OCI-LY7 (cell line): ENCODE data around the gene SMKR1. TPM values are rescaled to one million over a fixed set of nuclear protein-coding genes. Genes with fewer than 3 reads are reported as not detected.

Experiments
- BruUV-seq: library from RNA; stranded (reverse); fragments of 400-500 nt; replicated peaks from 2 replicates; lab custom pipeline; 2021; lab: Mats Ljungman, UMichigan
- CTCF ChIA-PET: fragments of 300-600 bp; sonication (Branson Sonifier 250); formaldehyde crosslinking; loops from one replicate; lab custom pipeline; 2022; ENCODE audit warnings: antibody characterized with exemption; ENCODE audit not compliant: unreplicated experiment; lab: Charles Lee
- POLR2A ChIA-PET: fragments of 300-600 bp; sonication (Branson Sonifier 250); formaldehyde crosslinking; loops from one replicate; lab custom pipeline; 2022; ENCODE audit warnings: antibody characterized with exemption; lab: Charles Lee
- DNase-seq: peaks from one replicate; pipeline ENCODE4 v3.0.0-alpha.2; 2015; ENCODE audit warnings: low spot score
- H2AFZ ChIP-seq: fragments of 200-600 bp; sonication (generic), shearing (Covaris generic); 2 replicates; pipeline ENCODE4 v1.6.1; 2014; ENCODE audit warnings: mild to moderate bottlenecking, antibody characterized with exemption, low read length, moderate library complexity
- H3K27ac ChIP-seq: fragments of 200-600 bp; sonication (generic); 2 replicates; pipeline ENCODE4 v1.5.1; 2014; ENCODE audit warnings: mixed run types, low read depth, mild to moderate bottlenecking, moderate library complexity, low read length, inconsistent platforms; ENCODE audit not compliant: poor library complexity, severe bottlenecking
- H3K36me3 ChIP-seq: fragments of 200-600 bp; sonication (generic); 2 replicates; pipeline ENCODE4 v1.6.1; 2014; ENCODE audit warnings: mild to moderate bottlenecking, antibody characterized with exemption, low read length, moderate library complexity, mixed read lengths; ENCODE audit not compliant: insufficient read depth
- H3K4me1 ChIP-seq: fragments of 200-600 bp; sonication (generic); 2 replicates; pipeline ENCODE4 v1.5.1; 2014; ENCODE audit warnings: mild to moderate bottlenecking, low read length; ENCODE audit not compliant: insufficient read depth, poor library complexity, severe bottlenecking
- H3K4me2 ChIP-seq: fragments of 200-600 bp; sonication (generic); 2 replicates; pipeline ENCODE4 v1.6.1; 2014; ENCODE audit warnings: mild to moderate bottlenecking, low read length
- H3K4me3 ChIP-seq: fragments of 200-600 bp; sonication (generic); 2 replicates; pipeline ENCODE4 v1.5.1; 2014; ENCODE audit warnings: mild to moderate bottlenecking, low read depth, low read length; ENCODE audit not compliant: poor library complexity, severe bottlenecking
- H3K79me2 ChIP-seq: fragments of 200-600 bp; sonication (generic); 2 replicates; pipeline ENCODE4 v1.6.1; 2016; ENCODE audit warnings: low read depth, mild to moderate bottlenecking, low read length, moderate library complexity, mixed read lengths; ENCODE audit not compliant: insufficient read depth
- H3K9me2 ChIP-seq: fragments of 200-600 bp; sonication (generic); 2 replicates; pipeline ENCODE4 v1.6.1; 2016; ENCODE audit warnings: mild to moderate bottlenecking, low read length, mixed read lengths; ENCODE audit not compliant: insufficient read depth
- H3K9me3 ChIP-seq: fragments of 200-600 bp; sonication (generic); 2 replicates; pipeline ENCODE4 v1.6.1; 2014; ENCODE audit warnings: mild to moderate bottlenecking, mixed run types, low read length, mixed read lengths
- H4K20me1 ChIP-seq: fragments of 200-600 bp; sonication (generic); 2 replicates; pipeline ENCODE4 v1.6.1; 2014; ENCODE audit warnings: mild to moderate bottlenecking, antibody characterized with exemption, low read length, moderate library complexity, mixed read lengths; ENCODE audit not compliant: insufficient read depth
- EZH2phosphoT487 ChIP-seq: fragments of 200-600 bp; sonication (generic); IDR thresholded peaks from 2 replicates; pipeline ENCODE4 v1.6.1; 2018; ENCODE audit warnings: low read depth, borderline replicate concordance, mild to moderate bottlenecking, mixed run types, antibody characterized with exemption, low read length, moderate library complexity, mixed read lengths
- intact Hi-C: fragments of 100-400 bp; cut with micrococcal nuclease; formaldehyde crosslinking; loops from one replicate; pipeline ENCODE4 v1.10.0; 2022; ENCODE audit not compliant: unreplicated experiment
- total RNA-seq, 2 experiments: library from RNA; depleted of rRNA in 1 of 2; stranded (reverse); fragments of >200 nt in 1 of 2; shearing (Covaris generic) in 1 of 2; gene quantifications; 2 replicates each; pipeline ENCODE4 v1.2.3, GENCODE V29; 2014 to 2022
- TF ChIP-seq, protein P1 (sequence below): fragments of 200-600 bp; sonication (generic); conservative IDR thresholded peaks from 2 replicates; pipeline ENCODE4 v1.5.1; 2014; ENCODE audit warnings: mild to moderate bottlenecking, antibody characterized with exemption, low read length, moderate library complexity, mixed read lengths

SMKR1 gene
- total RNA-seq, 2 experiments from 2014 or later = not detected

DNA sequence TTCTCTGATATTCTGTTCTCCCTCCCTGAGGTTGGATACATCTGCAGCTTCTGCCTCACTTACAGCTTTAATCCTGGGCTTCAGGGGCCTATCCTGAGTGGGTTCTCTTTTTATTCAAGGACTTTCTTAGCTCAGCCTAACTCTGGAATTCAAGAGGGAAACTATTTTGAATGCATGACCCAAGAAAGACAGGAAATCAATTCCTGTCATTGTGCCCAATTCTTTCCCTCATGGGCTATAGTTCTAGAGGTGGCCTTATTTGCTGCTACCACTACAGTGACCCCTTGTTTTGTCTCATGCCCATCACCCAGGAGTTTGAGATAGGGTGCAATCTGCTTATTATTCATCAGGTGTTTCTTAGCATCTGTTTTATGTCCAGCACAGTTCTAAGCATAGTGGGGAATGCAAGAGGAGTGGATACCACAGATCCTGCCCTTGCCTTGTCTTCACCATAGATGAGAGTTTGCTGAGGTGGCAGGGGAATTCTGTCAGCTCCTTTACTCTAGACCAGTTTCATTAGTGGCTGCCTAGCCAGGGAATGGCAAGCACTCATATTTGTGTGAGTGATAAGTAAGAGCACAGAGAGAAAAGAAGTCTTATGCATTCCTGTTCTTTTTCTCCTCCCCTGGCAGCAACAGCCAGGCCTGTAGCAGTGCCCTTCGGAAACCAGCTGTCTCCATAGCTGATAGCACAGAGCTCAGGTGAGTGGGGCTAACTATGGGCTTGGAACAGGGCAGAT lies 48.7 kb upstream of the SMKR1 start:
- no TSS peak for BruUV-seq
- no peak for TF ChIP-seq EZH2phosphoT487
- TF ChIP-seq, protein P1, sequence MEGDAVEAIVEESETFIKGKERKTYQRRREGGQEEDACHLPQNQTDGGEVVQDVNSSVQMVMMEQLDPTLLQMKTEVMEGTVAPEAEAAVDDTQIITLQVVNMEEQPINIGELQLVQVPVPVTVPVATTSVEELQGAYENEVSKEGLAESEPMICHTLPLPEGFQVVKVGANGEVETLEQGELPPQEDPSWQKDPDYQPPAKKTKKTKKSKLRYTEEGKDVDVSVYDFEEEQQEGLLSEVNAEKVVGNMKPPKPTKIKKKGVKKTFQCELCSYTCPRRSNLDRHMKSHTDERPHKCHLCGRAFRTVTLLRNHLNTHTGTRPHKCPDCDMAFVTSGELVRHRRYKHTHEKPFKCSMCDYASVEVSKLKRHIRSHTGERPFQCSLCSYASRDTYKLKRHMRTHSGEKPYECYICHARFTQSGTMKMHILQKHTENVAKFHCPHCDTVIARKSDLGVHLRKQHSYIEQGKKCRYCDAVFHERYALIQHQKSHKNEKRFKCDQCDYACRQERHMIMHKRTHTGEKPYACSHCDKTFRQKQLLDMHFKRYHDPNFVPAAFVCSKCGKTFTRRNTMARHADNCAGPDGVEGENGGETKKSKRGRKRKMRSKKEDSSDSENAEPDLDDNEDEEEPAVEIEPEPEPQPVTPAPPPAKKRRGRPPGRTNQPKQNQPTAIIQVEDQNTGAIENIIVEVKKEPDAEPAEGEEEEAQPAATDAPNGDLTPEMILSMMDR = no peak

DNA sequence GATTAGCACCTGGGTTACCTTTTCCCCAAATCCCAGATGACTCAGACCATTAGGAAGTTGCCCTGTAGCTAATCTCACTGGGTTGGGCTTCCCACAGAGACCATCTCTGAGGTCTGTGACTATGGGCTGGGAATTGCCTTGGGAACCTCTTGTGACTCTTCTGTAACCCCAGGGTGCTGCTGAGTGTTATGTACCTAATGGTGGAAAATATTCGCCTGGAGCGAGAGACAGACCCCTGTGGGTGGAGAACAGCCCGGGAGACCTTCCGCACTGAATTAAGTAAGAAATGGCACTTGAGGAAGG lies 48.1 kb upstream of the SMKR1 start:
- intact Hi-C loops = no loop called here
- Histone ChIP-seq H2AFZ (no peak overlapping the region), H3K4me2 (no peak overlapping the region), H3K4me3 (no peak overlapping the region), H3K79me2 (no peaks in the 10 kb centered on the region), H4K20me1 (no peaks in the 10 kb centered on the region), H3K27ac (no peak overlapping the region), H3K9me3 (no peaks in the 10 kb centered on the region), H3K36me3 (no peaks in the 10 kb centered on the region), H3K4me1 (no peaks in the 10 kb centered on the region), H3K9me2 (no peaks in the 10 kb centered on the region)
- TF ChIP-seq, protein P1 = no peak
- TF ChIP-seq EZH2phosphoT487 = no peak
- ChIA-PET CTCF (interaction anchor here (0.5 to 0.9 kb wide), 2 partner anchors 21 to 53 kb away, joined by 3 to 5 read pairs; no protein-coding TSS in a partner anchor), POLR2A (interaction anchor here (0.6 kb wide), 1 partner anchor 77 kb away, joined by 4 read pairs; no protein-coding TSS in a partner anchor)
- no peak for DNase-seq
- BruUV-seq = no TSS peak

More for the DNA sequence above, 48.7 kb upstream of the SMKR1 start:
- no peaks in the 10 kb centered on the region for H3K79me2 ChIP-seq
- no peak overlapping the region for H2AFZ ChIP-seq
- intact Hi-C loops = no loop called here
- H3K4me3 ChIP-seq = no peak overlapping the region
- H3K27ac ChIP-seq = no peak overlapping the region
- no peak for DNase-seq
- no peaks in the 10 kb centered on the region for H3K9me3 ChIP-seq
- no peak overlapping the region for H3K4me2 ChIP-seq
- no peaks in the 10 kb centered on the region for H3K36me3 ChIP-seq
- H4K20me1 ChIP-seq = no peaks in the 10 kb centered on the region
- H3K4me1 ChIP-seq = no peaks in the 10 kb centered on the region
- no peaks in the 10 kb centered on the region for H3K9me2 ChIP-seq
- POLR2A ChIA-PET = interaction anchor here (0.6 to 0.7 kb wide), 2 partner anchors 27 to 520 kb away, joined by 3 read pairs; no protein-coding TSS in a partner anchor
- CTCF ChIA-PET = interaction anchor here (0.5 to 0.9 kb wide), 3 partner anchors 20 to 52 kb away, joined by 3 to 5 read pairs (median 4); no protein-coding TSS in a partner anchor

DNA sequence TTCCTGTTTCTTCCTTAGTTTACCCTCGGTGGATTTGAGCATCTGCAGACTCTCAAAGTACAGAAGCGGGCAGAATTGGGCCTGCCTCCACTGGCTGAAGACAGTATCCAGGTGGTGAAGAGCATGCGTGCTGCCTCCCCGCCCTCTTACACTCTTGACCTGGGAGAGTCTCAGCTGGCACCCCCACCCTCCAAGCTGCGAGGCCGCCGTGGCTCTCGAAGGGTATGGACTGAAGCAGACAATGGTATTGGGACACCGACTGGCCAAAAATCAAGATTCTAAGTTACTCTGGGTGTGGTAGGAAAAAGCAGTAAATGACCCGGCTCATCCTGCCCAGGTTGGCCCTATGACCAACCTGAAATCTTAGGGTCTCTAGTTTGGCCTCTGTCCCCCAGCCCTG lies 45.9 kb upstream of the SMKR1 start:
- DNase-seq = no peak
- Histone ChIP-seq H3K4me1 (no peaks in the 10 kb centered on the region), H2AFZ (no peak overlapping the region), H3K4me3 (no peak overlapping the region), H3K9me3 (no peaks in the 10 kb centered on the region), H4K20me1 (no peaks in the 10 kb centered on the region), H3K27ac (no peak overlapping the region), H3K4me2 (no peak overlapping the region), H3K79me2 (no peaks in the 10 kb centered on the region), H3K9me2 (no peaks in the 10 kb centered on the region), H3K36me3 (0 out of 2 replicates have a peak, but pooled peaks cover 3% of the 10 kb centered on the region)
- no TSS peak for BruUV-seq
- ChIA-PET POLR2A (no interaction called here), CTCF (no interaction called here)
- no peak for TF ChIP-seq EZH2phosphoT487
- TF ChIP-seq, protein P1 = no peak
- intact Hi-C loops = no loop called here
